SK-N-MC (cell line): Measurements from ENCODE around the gene UBE3B.

Experiments used
- EZH2 ChIP-seq: fragments of 200-600 bp; sonication (generic); IDR thresholded peaks from one replicate; pipeline ENCODE4 v1.6.1; 2017; ENCODE audit warnings: antibody characterized with exemption
- POLR2AphosphoS5 ChIP-seq: IDR thresholded peaks from 2 replicates; pipeline ENCODE4 v1.6.1; 2012; ENCODE audit warnings: mild to moderate bottlenecking, low read depth, low read length, borderline replicate concordance

DNA sequence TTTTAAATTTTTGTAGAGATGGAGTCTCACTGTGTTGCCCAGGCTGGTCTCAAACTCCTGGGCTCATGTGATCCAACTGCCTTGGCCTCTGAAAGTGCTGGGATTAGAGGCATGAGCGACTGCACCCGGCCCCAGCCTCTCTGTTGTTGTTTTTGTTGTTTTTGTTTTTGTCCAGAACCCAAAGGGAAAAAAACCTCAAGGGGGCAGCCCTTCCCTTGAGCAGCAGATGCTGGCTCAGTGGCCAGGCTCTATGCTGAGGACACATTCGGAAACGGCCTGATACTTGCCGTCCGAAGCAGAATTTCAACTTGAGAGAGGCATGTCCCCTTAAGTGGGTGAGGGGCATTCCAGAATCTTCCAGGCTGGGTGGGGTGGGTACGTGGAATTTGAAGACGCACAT is 102.8 kb downstream of the UBE3B start:
- TF ChIP-seq EZH2 (no peak), POLR2AphosphoS5 (no peak)
